Superior temporal gyrus (tissue), 1 donor: ENCODE measurements around the gene DIP2C.
"Not testable (repeated sequence)": the region's sequence is repeated elsewhere in the genome, so short reads cannot be mapped to it uniquely, and the experiment has no call there.

Experiments used
- DNase-seq: peaks from one replicate; pipeline ENCODE4 v3.0.0-alpha.2; 2016; ENCODE audit errors: extremely low spot score

DIP2C gene

DNA sequence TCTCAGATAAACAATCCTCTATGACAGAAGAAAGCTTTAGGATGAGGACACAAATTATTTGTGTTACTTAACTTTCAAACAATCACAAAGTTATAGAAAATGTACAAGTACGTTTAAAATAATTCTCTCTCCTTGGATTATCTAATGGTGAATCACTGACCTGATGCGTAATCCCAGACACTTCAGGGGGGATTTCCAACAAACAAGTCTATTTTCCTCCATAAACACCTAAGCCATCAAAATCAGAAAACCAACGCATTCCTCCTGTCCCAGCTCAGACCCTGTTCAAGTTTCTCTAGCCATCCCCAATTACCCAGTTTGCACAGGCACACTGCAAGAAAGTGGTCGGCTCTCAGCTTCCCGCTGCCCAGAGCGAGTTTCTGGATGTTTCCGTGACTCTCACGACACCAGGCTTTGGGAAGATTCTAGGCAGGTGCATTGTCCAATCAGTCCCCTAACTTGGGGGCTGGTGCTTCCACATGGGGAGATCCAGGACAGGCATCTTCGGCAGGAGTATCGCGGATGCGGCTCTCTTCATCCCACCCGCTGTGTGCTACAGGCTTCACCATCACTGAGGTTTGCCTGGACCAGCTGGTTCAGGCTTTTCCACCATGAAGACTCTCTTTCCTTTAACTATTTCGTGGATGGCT lies 354.2 kb downstream of the DIP2C start:
- DNase-seq = no peak

DNA sequence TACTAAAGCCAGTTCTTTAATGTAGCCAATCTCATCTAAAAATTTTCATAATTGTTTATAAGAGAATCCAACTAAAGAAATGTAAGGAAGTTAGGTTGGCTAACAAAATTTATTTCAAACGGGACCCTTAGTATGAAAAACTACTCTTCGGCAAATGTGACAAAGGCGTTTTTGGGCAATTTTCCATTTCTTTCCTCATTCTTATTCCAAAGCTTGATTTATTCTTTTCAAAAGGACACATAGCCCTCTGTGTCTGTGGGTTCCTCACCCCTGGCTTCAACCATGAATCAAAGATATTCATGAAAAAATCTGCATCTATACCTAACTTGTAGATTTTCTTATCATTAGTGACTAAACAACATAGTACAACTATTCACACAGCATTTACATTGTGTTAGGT lies 358.3 kb downstream of the DIP2C start:
- peak; percentile 27 for DNase-seq

DNA sequence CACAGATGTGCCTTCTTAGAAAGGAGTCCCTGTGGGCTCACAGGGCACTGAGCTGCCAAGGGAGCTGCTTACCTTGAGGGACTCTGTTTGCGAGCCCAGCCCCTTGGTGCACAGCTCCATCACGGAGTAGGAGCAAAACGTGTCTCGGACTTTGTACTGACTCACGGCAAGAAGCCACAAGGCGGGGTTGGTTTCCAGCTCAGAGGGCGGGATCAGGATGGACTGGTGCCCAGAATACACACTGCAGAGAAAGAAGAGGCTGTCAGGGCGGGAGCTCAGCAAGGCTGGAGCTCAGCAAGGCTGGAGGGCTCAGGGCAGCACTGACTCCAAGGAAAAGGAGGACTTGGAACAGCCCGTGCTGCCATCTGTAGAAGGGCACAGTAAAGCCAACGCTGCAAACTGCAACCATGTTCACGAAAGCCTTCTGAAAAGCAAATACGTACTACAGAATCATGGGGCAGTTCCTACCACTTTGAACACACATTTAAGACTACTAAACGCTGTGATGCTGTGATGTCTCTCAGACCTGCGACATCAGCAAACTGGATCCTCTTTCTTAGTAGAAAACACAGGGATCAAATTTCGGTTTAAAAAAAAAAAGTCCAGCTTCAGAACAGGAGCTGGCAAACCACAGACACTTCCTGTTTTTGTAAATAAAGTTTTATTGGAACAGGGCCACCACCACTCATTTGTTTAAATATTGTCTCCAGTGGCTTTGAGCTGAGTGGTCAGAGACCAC lies 359.9 kb downstream of the DIP2C start:
- peak; percentile 81 for DNase-seq

DNA sequence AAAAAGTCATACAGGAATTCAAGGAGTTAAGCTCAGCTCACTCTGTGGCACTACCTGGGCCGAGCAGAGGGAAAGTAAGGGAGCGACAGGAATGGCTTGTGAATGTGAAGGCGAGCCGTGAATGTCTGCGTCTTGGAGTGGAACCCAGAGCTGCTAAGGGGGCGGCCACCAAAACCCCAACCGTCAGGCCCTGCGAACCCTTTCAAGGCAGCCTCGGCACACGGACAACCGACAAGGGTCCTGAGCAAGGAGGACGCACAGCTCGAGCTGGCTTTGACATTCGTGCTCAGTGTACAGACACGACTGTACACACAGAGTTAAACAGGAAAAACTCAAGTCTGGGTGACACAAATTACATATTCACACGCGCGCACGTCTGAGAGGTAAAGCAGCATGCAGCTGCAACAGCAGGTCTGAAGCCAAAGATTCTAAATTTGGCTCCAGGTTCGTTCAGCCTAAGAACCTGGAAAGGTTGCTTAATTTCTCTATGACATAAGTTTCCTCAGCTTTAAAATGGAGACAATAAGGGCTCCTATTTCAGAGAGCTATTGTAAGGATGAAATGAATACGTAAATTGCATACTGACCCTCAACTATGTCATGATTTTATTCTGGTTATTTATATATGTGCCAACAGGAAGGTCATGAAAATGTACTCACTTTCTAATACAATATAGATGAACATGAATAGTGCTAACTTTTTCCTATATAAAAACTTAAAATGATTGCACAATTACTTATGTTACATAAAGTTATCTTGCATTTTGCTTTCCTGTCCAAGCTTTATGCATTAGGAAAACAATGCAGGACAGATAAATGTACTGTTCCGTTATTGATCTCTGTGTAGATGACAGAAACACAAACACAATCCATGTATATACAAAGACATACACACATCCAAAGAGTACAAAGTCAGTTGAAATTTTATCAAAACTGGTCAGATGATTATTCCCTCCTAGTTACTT lies 361.3 kb downstream of the DIP2C start:
- DNase-seq = no peak

DNA sequence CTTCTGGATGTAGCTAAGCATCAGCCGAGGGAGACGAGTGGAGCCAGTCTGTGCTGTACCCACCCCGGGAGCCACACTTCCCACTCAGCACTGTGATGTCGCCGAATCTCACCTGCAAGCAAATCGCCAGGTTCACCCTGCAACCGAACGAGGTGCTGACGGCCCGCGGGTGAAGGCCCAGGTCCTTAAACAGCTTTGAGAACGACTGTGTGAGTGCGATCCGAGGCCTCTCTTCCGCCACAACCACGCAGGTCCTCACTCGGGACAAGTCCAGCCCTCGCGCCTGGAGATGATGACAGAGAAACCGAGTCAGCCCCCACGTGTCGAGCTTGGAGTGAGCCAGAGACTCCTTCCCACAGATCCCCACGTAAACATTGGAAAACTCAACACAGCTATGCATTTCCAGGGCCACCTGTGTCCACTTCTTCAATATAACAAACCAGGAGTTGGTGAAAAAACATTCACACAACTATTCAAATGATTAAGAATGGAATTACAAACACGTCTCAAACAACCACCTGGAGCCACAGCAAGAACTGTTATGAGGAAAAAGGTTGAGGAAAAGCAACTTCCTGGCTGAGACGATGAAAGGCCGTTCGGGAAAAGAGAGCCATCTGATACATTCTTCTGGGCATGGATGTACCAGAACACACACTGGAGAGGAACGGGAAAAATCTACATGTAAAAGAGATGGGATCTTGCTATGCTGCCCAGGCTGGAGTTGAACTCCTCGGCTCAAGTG lies 362.4 kb downstream of the DIP2C start:
- DNase-seq = no peak

DNA sequence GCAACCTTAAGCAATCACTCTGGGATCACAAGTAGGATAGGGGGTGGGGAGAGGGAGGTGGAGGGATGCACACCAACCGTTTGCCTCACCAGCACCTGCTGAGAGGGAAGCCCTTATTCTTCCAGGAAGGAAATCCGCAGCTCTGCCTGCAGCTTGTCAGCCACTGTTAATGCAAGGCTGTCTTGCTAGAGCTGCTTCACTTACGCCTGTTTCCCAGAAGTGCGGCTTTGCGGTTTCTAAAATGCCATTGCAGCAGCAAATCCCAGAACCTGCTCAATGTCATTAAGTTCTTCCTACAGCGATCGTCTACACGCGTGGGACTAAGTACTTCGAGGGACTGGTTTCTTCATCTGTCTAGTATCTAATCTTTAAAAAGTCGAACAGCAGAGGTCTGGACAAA lies 363.1 kb downstream of the DIP2C start:
- DNase-seq = no peak

DNA sequence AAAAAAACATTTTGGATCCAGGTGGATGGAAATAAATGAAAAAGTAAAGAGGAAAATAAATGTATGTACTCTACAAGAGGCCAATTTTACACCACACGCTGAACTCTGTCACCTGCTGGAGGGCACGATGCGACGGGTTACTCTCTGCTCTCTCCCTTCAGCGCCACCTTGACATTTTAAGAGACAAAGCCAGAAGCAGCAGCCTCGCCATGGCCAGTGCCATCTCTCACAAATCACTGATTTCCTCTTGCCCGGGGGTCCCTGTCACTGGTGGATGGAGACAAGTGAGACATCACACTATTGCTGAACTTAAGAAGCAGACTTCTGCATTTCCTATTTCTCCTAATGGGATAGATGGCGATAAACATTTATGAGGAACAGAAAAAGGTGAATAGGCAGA lies 364.2 kb downstream of the DIP2C start:
- DNase-seq = no peak

DNA sequence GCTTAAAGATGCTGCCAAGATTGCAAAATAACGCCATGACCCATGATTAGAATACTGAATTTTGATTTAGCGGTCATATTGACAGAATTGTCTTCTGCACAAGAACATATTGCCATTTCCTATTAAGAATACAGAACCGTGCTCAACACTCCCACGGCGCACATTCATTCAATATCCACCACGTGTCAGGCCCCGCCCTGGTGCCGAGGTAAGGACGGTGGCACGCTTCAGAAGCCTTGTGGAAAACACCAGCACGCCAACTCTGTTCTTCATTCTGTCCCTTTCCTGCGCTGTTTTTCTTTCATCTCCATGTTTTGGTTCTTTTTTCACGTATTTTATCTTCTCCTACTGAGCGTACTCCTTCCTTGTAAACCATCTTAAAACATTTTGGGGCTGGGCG lies 364.9 kb downstream of the DIP2C start:
- DNase-seq = no peak

DNA sequence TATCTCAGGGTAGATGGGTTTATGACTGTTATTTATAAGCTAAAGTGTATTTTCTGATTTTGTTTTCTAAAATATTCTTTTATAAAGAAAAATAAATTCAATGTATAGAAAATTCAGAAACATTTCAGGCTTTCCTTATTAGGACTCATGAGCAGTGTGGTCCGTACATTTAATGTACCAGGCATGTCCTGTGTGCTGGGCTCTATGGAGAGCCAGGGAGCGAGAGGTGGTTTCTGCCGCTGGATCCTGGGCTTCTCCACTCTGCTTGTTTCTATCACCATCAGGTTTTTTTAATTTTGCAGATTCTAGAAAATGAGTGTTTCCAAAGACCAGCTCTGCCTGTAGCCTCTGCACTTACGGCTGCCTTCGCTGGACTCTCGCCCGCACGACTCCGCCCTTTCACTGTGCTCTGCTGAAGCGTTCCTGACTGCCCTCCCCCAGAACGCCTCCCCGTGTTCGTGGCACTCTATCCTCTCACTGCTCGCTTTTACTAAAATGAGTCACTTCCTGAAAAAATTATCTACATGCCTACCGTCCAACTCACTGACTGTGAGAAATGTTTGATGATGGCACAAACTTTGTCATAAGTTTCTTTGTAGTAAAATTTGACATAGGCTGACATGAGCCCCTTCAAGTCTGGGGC lies 365.7 kb downstream of the DIP2C start:
- no peak for DNase-seq

DNA sequence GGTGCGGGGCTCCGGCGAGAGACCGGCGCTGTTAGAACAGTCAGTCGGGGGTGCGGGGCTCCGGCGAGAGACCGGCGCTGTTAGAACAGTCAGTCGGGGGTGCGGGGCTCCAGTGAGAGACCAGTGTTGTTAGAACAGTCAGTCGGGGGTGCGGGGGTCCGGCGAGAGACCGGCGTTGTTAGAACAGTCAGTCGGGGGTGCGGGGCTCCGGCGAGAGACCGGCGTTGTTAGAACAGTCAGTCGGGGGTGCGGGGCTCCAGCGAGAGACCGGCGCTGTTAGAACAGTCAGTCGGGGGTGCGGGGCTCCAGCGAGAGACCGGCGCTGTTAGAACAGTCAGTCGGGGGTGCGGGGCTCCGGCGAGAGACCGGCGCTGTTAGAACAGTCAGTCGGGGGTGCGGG lies 366.4 kb downstream of the DIP2C start:
- not testable (repeated sequence) for DNase-seq

DNA sequence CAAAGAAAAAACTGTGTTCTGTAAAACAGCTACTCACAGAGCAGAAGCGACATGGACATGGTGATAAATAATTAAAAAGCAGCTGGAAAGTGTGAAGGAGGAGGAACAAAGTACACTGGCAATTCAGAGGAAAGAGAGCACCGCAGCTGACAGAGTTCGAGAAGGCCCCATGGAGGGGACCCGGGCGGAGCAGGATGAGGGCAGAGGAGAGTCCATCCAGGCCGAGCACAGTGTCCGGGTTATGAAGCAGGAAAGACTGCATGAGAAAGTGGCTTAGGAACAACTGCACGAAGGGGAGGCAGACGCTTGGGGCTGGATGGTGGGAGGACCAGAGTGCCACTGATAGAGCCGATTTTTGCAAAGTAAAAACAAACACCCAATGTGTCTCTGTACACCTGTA lies 368.7 kb downstream of the DIP2C start:
- DNase-seq = no peak

DNA sequence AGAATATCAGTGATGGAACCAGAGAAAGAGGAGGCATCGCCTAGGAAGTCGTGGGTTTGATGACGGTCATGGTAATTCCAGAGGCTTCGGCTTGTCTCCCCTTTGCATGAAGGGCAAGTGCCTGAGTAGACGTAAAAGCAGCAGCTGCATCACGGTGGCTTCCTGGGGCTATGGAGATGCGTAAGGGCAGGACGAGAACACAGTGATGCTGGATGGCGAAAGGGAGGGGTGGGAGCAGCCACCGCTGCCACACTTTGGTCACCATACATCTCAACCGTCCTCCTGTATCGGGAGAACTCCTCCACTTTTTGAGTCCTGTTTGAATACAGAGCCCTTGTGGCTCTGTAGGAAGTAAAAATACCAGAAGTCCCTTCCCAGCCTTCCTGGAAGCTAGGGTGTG lies 371.5 kb downstream of the DIP2C start:
- no peak for DNase-seq

DNA sequence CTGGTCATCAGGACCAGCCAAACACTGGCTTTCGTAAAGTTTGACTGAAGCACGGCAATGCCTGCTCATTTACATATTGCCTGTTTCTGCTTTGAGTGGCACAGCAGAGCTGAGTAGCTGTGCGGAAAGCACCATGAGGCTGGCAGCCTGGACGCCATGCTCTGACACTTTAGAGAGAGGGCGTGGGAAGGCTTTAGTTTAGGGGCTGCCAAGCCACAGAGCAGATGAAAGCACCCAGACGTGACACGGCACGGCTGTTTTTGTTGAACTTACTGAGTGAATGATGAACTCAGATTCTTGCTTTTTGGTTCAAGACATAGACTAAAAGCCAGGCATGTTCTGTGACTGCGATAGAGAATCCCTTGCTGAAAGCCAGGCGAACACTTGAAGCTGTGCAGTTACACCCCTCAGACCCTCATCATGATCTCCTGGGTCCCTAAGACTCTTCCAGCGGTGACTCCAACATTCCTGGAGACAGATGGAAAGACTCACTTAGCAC lies 372.1 kb downstream of the DIP2C start:
- no peak for DNase-seq

DNA sequence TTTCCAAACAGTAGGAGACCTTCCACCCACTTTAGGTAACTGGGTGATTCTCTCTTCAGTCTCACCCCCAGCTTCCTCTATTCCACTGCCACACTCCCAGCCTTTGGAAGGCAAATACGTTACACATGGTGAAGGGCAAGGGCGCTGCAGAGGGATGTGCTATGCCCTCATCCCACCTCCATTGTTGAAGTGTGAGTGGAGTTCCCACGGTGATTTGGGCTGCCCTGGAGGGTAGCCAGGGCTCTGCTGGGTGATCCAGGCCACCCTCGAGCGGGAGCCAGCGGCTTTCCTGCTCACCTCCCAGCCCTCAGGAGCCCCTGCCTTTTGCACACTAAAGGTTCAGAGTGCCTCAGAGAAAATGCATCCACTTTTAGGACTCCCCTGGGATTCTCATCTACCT lies 373.1 kb downstream of the DIP2C start:
- no peak for DNase-seq

DNA sequence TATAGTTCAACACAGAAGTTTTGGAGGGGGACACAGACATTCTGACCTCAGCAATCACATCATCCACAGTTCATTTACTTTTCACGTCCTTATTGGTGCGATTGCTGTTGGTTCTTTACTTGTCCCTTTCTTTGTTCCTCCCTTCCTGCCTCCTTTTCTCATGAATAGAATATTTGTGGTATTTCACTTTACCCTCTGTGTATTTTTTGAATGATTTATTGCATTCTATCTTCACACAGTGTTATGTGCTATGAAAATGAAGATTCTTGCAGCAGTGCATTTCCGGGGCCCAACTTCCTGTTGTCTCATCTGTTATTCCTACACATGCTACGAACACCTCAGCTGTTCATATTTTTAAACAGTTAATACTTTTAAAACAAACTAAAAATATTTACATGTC lies 374.6 kb downstream of the DIP2C start:
- DNase-seq = no peak

DNA sequence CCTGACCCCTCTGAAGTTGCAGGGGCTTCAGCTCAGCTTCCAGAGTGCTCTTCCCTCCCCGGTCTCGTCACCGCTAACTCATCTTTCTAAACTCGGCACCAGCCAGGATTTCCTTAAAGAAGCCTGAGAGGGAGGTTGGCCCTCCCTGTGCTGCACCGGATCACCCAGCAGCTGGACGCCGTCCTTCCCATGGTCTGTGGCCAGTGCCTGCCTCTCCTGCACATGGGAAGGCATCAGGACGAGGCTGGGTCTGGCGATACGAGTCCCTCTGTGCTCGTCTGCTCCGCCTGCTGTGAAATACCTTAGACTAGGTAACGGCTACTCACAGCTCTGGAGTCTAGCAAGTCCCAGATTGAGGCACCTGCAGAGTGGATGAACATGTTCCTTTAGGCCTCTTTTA lies 375.1 kb downstream of the DIP2C start:
- no peak for DNase-seq

DNA sequence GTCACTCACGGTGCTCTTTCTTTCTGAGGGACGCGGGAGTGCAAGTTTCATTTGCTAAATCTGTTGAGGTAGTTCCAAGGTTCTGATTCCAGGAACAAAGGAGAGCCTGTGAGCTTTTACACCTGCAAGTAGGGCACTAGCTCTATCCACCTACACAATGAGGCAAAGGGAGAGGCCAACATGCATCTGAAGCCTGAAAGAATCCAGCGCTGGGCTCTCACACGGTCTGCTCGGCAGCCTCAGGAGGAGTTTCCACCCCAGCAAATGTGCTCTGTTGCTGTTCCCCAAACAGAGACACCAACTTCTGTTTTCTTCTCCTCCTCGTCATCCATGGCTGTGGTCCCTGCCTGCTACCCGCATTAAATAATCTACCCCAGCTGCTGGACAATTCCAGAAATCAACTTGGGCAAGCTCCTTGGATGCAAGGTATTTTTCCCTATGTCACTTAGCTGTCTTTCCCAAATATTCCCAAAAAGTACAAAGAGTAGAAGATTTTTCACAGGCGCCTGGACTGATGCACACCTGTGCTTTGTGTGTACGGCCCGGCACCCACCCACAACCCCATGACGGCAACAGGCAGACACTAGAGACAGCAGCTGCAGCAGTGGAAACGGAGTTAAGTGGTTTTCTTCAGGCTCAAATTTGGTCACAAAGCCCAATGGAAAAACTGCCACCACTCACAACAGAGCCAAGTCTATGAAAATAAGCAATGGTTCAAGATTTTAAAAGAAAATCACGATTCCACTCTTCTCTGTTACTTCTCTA lies 377.4 kb downstream of the DIP2C start:
- DNase-seq = no peak

DNA sequence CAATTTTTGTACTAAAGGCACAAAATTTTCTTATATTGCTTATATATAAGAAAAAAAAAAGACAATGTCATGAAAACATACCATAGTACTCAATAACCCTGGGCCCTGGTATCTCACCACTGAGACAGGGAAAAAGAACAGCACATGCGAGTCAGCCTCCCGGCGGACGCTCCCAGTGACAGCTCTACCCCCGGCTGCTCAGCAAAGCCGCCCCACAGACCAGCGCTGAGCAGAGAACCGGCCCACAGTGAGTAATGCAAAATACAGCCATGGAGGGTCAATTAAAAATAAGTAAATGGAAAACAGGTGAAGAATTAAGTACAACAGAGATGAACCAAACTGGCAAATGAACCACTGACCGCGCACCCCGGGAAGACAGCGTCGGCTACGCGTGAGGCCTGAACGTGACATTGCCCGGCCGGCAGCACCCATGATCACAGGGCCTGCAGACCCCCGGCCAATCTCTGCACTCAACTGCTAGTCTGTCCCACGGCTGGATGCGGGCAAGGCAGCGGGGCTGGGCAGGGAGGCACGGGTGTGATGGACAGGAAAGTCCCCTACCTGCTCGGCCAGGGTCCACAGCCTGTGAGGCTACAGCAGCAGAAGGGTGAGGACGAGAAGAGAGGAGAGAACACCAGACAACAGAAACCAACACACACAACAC lies 378.4 kb downstream of the DIP2C start:
- DNase-seq = no peak

DNA sequence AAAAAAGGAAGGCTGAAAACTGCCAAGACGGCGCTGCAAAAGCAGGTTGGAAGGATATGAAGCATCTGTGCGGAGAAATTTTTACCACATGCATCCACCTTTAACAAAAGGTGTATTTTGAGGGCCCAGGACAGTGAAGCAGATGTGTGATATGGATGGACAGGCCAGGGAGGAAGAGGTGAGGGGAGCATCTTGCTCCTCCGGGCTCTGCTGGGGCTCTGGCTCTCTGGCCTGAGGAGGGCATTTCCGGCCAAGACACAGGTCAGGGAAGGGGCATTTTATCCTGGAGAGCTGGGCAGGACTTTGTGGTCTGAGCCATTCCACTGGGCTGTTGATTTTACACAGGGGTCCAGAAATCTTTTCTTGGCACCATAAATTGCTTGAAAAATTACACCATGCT lies 379.1 kb downstream of the DIP2C start:
- DNase-seq = no peak

DNA sequence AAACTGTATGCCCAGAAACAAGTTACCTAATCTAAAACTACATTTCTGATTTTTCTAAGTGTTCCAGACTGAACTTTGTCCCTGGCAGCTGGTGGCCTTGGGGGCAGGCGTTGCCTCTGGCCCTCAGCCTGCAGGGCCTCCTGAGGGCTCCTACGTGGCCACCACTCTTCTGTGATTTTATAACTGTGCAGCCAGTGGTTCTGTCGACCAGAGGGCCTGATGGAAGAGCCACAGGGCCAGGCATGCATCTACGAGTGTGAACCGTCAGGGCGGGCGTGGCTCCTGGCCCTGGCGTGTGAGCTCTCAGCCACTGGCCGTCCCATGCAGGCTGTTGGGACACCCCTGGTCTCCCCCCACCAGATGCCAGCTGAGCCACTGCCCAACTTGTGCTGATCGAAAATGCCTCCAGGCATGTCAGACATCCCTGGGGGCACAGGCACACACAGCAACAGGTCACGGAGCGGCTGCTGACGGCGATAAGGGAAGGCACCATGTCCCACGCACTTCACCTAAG lies 380.8 kb downstream of the DIP2C start:
- no peak for DNase-seq
